H1 (cell line): ENCODE results near the gene AGAP1. TPM values are rescaled to one million over a fixed set of nuclear protein-coding genes. Genes with fewer than 3 reads are reported as not detected.

Source experiments
- CTCF ChIA-PET: fragments of 300-600 bp; sonication (Branson Sonifier 250); formaldehyde crosslinking; loops from one replicate; lab custom pipeline; 2021; ENCODE audit not compliant: partially characterized antibody; lab: Charles Lee
- POLR2A ChIA-PET: fragments of 300-600 bp; sonication (Branson Sonifier 250); formaldehyde crosslinking; loops from one replicate; lab custom pipeline; 2021; ENCODE audit warnings: inconsistent platforms; ENCODE audit not compliant: partially characterized antibody; lab: Charles Lee
- DNase-seq, 2 experiments: peaks; one replicate each; pipeline versions ENCODE4 v3.0.0 to v3.0.0-alpha.2; 2010 to 2022; ENCODE audit warnings: low spot score in 2 of 2, low read depth in 1 of 2, mixed read lengths in 1 of 2
- FAIRE-seq: peaks from 2 replicates; lab custom pipeline; 2011; peaks lifted over from hg19 to GRCh38; lab: Jason Lieb, UNC
- H2AFZ ChIP-seq: 2 replicates; pipeline ENCODE4 v1.8.1; 2012; ENCODE audit warnings: low read length, inconsistent platforms
- H2AK5ac ChIP-seq: 2 replicates; pipeline ENCODE4 v1.6.1; 2013; ENCODE audit warnings: low read depth, low read length
- H2BK120ac ChIP-seq: replicated peaks from 2 replicates; pipeline ENCODE3; 2013; ENCODE audit warnings: low read depth, low read length, inconsistent platforms
- H2BK12ac ChIP-seq: 2 replicates; pipeline ENCODE4 v1.6.1; 2013; ENCODE audit warnings: low read depth, low read length
- H2BK15ac ChIP-seq: 2 replicates; pipeline ENCODE4 v1.6.1; 2013; ENCODE audit warnings: low read length
- H2BK20ac ChIP-seq: 2 replicates; pipeline ENCODE4 v1.6.1; 2013; ENCODE audit warnings: low read length
- H2BK5ac ChIP-seq: 2 replicates; pipeline ENCODE4 v1.6.1; 2013; ENCODE audit warnings: low read depth, low read length
- H3K14ac ChIP-seq: 2 replicates; pipeline ENCODE4 v1.6.1; 2013; ENCODE audit warnings: inconsistent platforms; ENCODE audit not compliant: insufficient read length
- H3K18ac ChIP-seq: 2 replicates; pipeline ENCODE4 v1.6.1; 2013; ENCODE audit warnings: low read length; ENCODE audit errors: extremely low read depth
- H3K23ac ChIP-seq: 2 replicates; pipeline ENCODE4 v1.6.1; 2013; ENCODE audit warnings: inconsistent platforms; ENCODE audit not compliant: insufficient read length
- H3K23me2 ChIP-seq: 2 replicates; pipeline ENCODE4 v1.6.1; 2013; ENCODE audit warnings: low read depth, low read length
- H3K27ac ChIP-seq: 2 replicates; pipeline ENCODE4 v1.6.1; 2011; ENCODE audit warnings: low read depth, low read length, inconsistent platforms
- H3K27me3 ChIP-seq, 4 experiments: replicated peaks in 1 of 4; 1 replicate in 1 of 4; 2 replicates in 3 of 4; pipeline versions ENCODE4 v1.6.1 to v1.8.1; 2011 to 2013; ENCODE audit warnings: low read length in 3 of 4, mild to moderate bottlenecking in 3 of 4, inconsistent platforms in 2 of 4, mixed read lengths in 2 of 4, moderate library complexity in 1 of 4; ENCODE audit not compliant: control insufficient read depth in 3 of 4, insufficient read depth in 3 of 4; ENCODE audit errors: extremely low read depth in 1 of 4
- H3K36me3 ChIP-seq, 4 experiments: 2 replicates each; pipeline versions ENCODE4 v1.6.1 to v1.8.1; 2011 to 2013; ENCODE audit warnings: mild to moderate bottlenecking in 4 of 4, low read length in 3 of 4, moderate library complexity in 2 of 4, control low read depth in 1 of 4, inconsistent platforms in 1 of 4; ENCODE audit not compliant: insufficient read depth in 4 of 4, control insufficient read depth in 2 of 4
- H3K4ac ChIP-seq: replicated peaks from 2 replicates; pipeline ENCODE3; 2013; ENCODE audit warnings: low read length, low read depth, mixed read lengths, inconsistent platforms; ENCODE audit not compliant: insufficient read length
- H3K4me1 ChIP-seq, 4 experiments: replicated peaks in 1 of 4; 1 replicate in 1 of 4; 2 replicates in 3 of 4; pipeline versions ENCODE4 v1.6.1 to v1.8.1; 2011 to 2013; ENCODE audit warnings: low read length in 3 of 4, inconsistent platforms in 2 of 4, mixed read lengths in 1 of 4; ENCODE audit not compliant: insufficient read depth in 4 of 4, control insufficient read depth in 3 of 4
- H3K4me2 ChIP-seq, 2 experiments: 2 replicates each; pipeline versions ENCODE4 v1.6.1 to v1.8.1; 2011 to 2013; ENCODE audit warnings: low read depth in 2 of 2, low read length in 2 of 2, control low read depth in 1 of 2, inconsistent platforms in 1 of 2, mild to moderate bottlenecking in 1 of 2; ENCODE audit not compliant: insufficient read depth in 1 of 2
- H3K4me3 ChIP-seq, 4 experiments: fragments of 200-600, 300-600 bp in 1 of 4; sonication (generic), shearing (Covaris generic), sonication (Bioruptor Twin) in 1 of 4; 2 replicates each; pipeline versions ENCODE4 v1.5.1 to v1.8.1; 2011 to 2016; ENCODE audit warnings: low read length in 4 of 4, low read depth in 3 of 4, control low read depth in 2 of 4, inconsistent platforms in 2 of 4, mild to moderate bottlenecking in 2 of 4, mixed read lengths in 1 of 4, moderate library complexity in 1 of 4; ENCODE audit not compliant: insufficient read depth in 2 of 4; ENCODE audit errors: extremely low read depth in 1 of 4
- H3K56ac ChIP-seq: replicated peaks from 2 replicates; pipeline ENCODE3; 2013; ENCODE audit warnings: low read depth, mild to moderate bottlenecking, mixed read lengths, low read length, inconsistent platforms; ENCODE audit not compliant: insufficient read length
- H3K79me1 ChIP-seq: 2 replicates; pipeline ENCODE4 v1.6.1; 2013; ENCODE audit warnings: low read depth, low read length, control low read depth
- H3K79me2 ChIP-seq, 2 experiments: 2 replicates each; pipeline versions ENCODE4 v1.6.1 to v1.8.1; 2012 to 2013; ENCODE audit warnings: low read length in 2 of 2, mild to moderate bottlenecking in 2 of 2, inconsistent platforms in 1 of 2; ENCODE audit not compliant: insufficient read depth in 2 of 2, control insufficient read depth in 1 of 2
- H3K9ac ChIP-seq, 4 experiments: replicated peaks in 1 of 4; 1 replicate in 1 of 4; 2 replicates in 3 of 4; pipeline versions ENCODE4 v1.6.1 to v1.8.1; 2011 to 2013; ENCODE audit warnings: low read depth in 3 of 4, low read length in 3 of 4, control low read depth in 2 of 4, mild to moderate bottlenecking in 2 of 4, moderate library complexity in 2 of 4, inconsistent platforms in 1 of 4; ENCODE audit errors: extremely low read depth in 1 of 4
- H3K9me3 ChIP-seq, 2 experiments: 2 replicates each; pipeline versions ENCODE4 v1.6.1 to v1.8.1; 2012 to 2013; ENCODE audit warnings: mild to moderate bottlenecking in 2 of 2, moderate library complexity in 2 of 2, control low read depth in 1 of 2, inconsistent platforms in 1 of 2, low read depth in 1 of 2, low read length in 1 of 2, mixed read lengths in 1 of 2; ENCODE audit not compliant: insufficient read depth in 2 of 2
- H4K20me1 ChIP-seq, 2 experiments: replicated peaks in 1 of 2; 2 replicates each; pipeline versions ENCODE3 to v1.8.1; 2011 to 2013; ENCODE audit warnings: inconsistent platforms in 2 of 2, low read length in 2 of 2, mild to moderate bottlenecking in 1 of 2; ENCODE audit not compliant: insufficient read depth in 2 of 2, control insufficient read depth in 1 of 2
- H4K5ac ChIP-seq: 2 replicates; pipeline ENCODE4 v1.6.1; 2013; ENCODE audit warnings: low read length, low read depth, mixed read lengths, inconsistent platforms; ENCODE audit not compliant: insufficient read length
- H4K8ac ChIP-seq: 2 replicates; pipeline ENCODE4 v1.8.0; 2013; ENCODE audit warnings: mild to moderate bottlenecking, moderate library complexity, low read length, inconsistent platforms; ENCODE audit not compliant: insufficient read depth; ENCODE audit errors: extremely low read depth
- H4K91ac ChIP-seq: replicated peaks from 2 replicates; pipeline ENCODE3; 2013; ENCODE audit warnings: low read length, mixed read lengths, inconsistent platforms; ENCODE audit not compliant: insufficient read length
- CBX8 ChIP-seq: fragments of 300-800, 300-1000 bp; sonication (generic); IDR thresholded peaks from 2 replicates; pipeline ENCODE4 v1.7.1; 2016; ENCODE audit warnings: low read depth, low read length, borderline replicate concordance
- GTF2F1 ChIP-seq: IDR thresholded peaks from 2 replicates; pipeline ENCODE4 v1.6.1; 2012; ENCODE audit warnings: low read depth, low read length, improper control_type of control experiment, borderline replicate concordance
- KDM5A ChIP-seq: fragments of 200-600 bp; IDR thresholded peaks from 2 replicates; pipeline ENCODE4 v1.7.1; 2012; ENCODE audit warnings: mild to moderate bottlenecking, low read length, inconsistent platforms, mixed read lengths
- RAD21 ChIP-seq, 2 experiments: IDR thresholded peaks in 1 of 2; conservative IDR thresholded peaks in 1 of 2; 2 replicates each; pipeline ENCODE4 v1.6.1; 2011; ENCODE audit warnings: low read depth in 2 of 2, low read length in 2 of 2, improper control_type of control experiment in 1 of 2, inconsistent platforms in 1 of 2, mild to moderate bottlenecking in 1 of 2, moderate library complexity in 1 of 2
- SIRT6 ChIP-seq: IDR thresholded peaks from one replicate; pipeline ENCODE4 v1.7.1; 2012; ENCODE audit warnings: low read length, inconsistent platforms
- SUZ12 ChIP-seq: fragments of 200-600 bp; sonication (generic); IDR thresholded peaks from 2 replicates; pipeline ENCODE4 v1.6.1; 2012; ENCODE audit warnings: mild to moderate bottlenecking, inconsistent platforms, low read length, moderate library complexity, mixed read lengths
- TBP ChIP-seq: IDR thresholded peaks from 2 replicates; pipeline ENCODE4 v1.6.1; 2011; ENCODE audit warnings: low read depth, low read length, improper control_type of control experiment
- WGBS, 2 experiments: shearing (Covaris generic) in 1 of 2; methylation state at CpG; one replicate each; pipeline versions ENCODE4 v1.1.6 to v1.1.7; 2013 to 2015; ENCODE audit warnings: low lambda C conversion rate in 2 of 2, mixed read lengths in 2 of 2, inconsistent platforms in 1 of 2, low coverage in 1 of 2, missing lambda C conversion rate in 1 of 2; ENCODE audit not compliant: insufficient replicate concordance in 2 of 2, insufficient coverage in 1 of 2, insufficient read length in 1 of 2; ENCODE audit errors: extremely low coverage in 1 of 2, missing lambda C conversion rate in 1 of 2; 5-methylcytosine and 5-hydroxymethylcytosine counted together
- polyA plus RNA-seq, 7 experiments: library from polyadenylated mRNA; depleted of rRNA in 3 of 7; stranded (reverse) in 5 of 7; unstranded in 2 of 7; fragments of >200 nt in 5 of 7; fragments of 200-250 nt in 2 of 7; gene quantifications; 1 replicate in 5 of 7; 2 replicates in 1 of 7; 4 replicates in 1 of 7; pipeline versions ENCODE4 v1.2.1 to v1.2.3, GENCODE V29; 2011 to 2013; ENCODE audit warnings: missing spikeins in 2 of 7, mixed read lengths in 2 of 7
- total RNA-seq: library from RNA; stranded (reverse); fragmentation: NEBNext Ultra II Directional; extraction: Animal tissue kit (Norgen Biotek cat#: 25700); gene quantifications from 2 replicates; pipeline ENCODE4 v1.2.1, GENCODE V29; 2021
- TF ChIP-seq, protein P1 (sequence below): IDR thresholded peaks from 2 replicates; pipeline ENCODE4 v1.6.1; 2012; ENCODE audit warnings: low read length, inconsistent platforms
- TF ChIP-seq, protein P2 (sequence below): IDR thresholded peaks from 2 replicates; pipeline ENCODE4 v1.6.1; 2012; ENCODE audit warnings: inconsistent platforms

Gene AGAP1
- total and polyA plus RNA-seq, 2 of the 8 experiments (the other 6 are each of a cell fraction or from before 2014, with no cell fraction given) = 18.1 to 39.4 TPM

DNA sequence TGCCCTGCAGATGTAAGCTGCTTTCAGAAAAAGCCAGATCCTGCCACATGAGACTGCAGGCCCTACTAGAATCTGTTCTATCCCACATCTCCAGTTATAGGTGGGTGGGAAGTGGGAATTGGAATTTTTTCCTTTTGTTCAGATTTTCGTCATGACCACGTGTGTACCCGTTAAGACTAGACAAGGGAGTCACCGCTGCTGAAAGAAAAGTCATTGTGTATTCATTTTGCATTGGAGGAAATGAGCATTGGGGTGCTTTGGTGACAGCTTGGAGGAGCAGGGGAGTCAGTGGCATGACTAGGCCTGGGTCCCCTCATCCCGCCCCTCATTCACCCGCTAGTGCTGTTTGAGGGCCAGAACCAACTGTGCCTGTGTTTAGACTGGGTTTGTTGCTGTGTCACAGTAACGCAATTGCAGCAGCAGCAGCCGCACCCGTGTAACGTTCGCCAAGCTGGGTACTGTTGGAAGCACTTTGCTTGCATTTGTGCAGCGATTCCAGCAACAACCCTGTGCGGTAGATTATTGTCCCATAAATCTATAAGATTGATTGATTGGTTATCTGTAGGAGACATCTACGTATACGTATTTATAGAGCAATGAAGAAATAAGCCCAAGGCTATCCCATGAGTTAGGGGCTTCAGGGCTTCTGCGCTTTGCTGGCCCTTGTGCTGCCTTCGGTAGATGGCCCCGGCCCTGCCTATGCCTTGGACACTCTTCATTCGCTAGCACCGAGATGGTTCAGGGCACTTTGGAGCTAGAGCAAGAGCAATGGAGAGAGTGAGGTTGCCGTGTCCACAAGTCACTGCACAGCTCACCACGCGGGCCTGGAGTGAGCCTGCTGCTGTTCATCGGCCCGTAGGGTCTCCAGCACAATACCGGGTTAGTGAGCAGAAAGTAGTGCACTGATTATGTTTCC, 194.9 kb downstream of the AGAP1 start:
- H2BK12ac ChIP-seq = no peak overlapping the region
- H2BK15ac ChIP-seq = no peak overlapping the region
- H3K4me3 ChIP-seq = no peak overlapping the region
- H3K23me2 ChIP-seq = no peaks in the 10 kb centered on the region
- H3K4ac ChIP-seq = no peak overlapping the region
- no peak overlapping the region for H4K8ac ChIP-seq
- H3K4me2 ChIP-seq = no peak overlapping the region
- no peak overlapping the region for H2BK120ac ChIP-seq
- no peak overlapping the region for H4K5ac ChIP-seq
- no peak for DNase-seq
- WGBS, 2 experiments = 94% methylated on average over 26 of the region's 26 CpGs; no CpG with 5 or more reads in 1 of the 2 experiments
- no peak overlapping the region for H3K23ac ChIP-seq
- no peaks in the 10 kb centered on the region for H3K27me3 ChIP-seq
- H3K79me1 ChIP-seq = peaks cover 36% of the 10 kb centered on the region
- POLR2A ChIA-PET = interaction anchor here (1.2 kb wide), 1 partner anchor 17 kb away, joined by 3 read pairs; no protein-coding TSS in a partner anchor
- no peak overlapping the region for H3K27ac ChIP-seq
- CTCF ChIA-PET = interaction anchor here (0.6 to 1.3 kb wide), 3 partner anchors 94 to 490 kb away, joined by 3 to 4 read pairs (median 3); no protein-coding TSS in a partner anchor
- no peak for FAIRE-seq
- no peaks in the 10 kb centered on the region for H3K36me3 ChIP-seq
- H4K20me1 ChIP-seq = peaks cover 16 to 30% of the 10 kb centered on the region in 2 experiments
- H3K18ac ChIP-seq = no peak overlapping the region
- no peaks in the 10 kb centered on the region for H3K9me3 ChIP-seq
- H2BK5ac ChIP-seq = no peak overlapping the region
- no peak overlapping the region for H3K9ac ChIP-seq
- H3K79me2 ChIP-seq = peaks cover 0 to 93% of the 10 kb centered on the region in 2 experiments; a peak in 3 of 4 replicates
- no peak overlapping the region for H2BK20ac ChIP-seq
- H2AK5ac ChIP-seq = no peak overlapping the region
- no peak overlapping the region for H3K56ac ChIP-seq
- H2AFZ ChIP-seq = no peak overlapping the region
- no peak overlapping the region for H3K14ac ChIP-seq
- peaks cover 0 to 15% (median 4%) of the 10 kb centered on the region in 4 experiments; a peak in 6 of 7 replicates for H3K4me1 ChIP-seq
- H4K91ac ChIP-seq = no peak overlapping the region
- TF ChIP-seq, protein P1, sequence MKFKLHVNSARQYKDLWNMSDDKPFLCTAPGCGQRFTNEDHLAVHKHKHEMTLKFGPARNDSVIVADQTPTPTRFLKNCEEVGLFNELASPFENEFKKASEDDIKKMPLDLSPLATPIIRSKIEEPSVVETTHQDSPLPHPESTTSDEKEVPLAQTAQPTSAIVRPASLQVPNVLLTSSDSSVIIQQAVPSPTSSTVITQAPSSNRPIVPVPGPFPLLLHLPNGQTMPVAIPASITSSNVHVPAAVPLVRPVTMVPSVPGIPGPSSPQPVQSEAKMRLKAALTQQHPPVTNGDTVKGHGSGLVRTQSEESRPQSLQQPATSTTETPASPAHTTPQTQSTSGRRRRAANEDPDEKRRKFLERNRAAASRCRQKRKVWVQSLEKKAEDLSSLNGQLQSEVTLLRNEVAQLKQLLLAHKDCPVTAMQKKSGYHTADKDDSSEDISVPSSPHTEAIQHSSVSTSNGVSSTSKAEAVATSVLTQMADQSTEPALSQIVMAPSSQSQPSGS = no peak
- TF ChIP-seq TBP = no peak
- no peak for TF ChIP-seq SUZ12
- TF ChIP-seq SIRT6 = no peak
- TF ChIP-seq, protein P2, sequence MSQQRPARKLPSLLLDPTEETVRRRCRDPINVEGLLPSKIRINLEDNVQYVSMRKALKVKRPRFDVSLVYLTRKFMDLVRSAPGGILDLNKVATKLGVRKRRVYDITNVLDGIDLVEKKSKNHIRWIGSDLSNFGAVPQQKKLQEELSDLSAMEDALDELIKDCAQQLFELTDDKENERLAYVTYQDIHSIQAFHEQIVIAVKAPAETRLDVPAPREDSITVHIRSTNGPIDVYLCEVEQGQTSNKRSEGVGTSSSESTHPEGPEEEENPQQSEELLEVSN = no peak
- TF ChIP-seq GTF2F1 = no peak
- no peak for TF ChIP-seq RAD21 (IDR thresholded peaks at IDR 0.05 in 1 of 2, conservative IDR thresholded peaks at IDR 0.05 in 1 of 2; ENCODE audit: low read depth in 2 of 2, low read length in 2 of 2)
- TF ChIP-seq KDM5A = no peak
- TF ChIP-seq CBX8 = no peak
